NCI-H1930 (cell line): ENCODE results near the gene CUTA.
A peak's percentile ranks its signal among the peaks of the same experiment; 100 is the strongest.

Experiments used
- DNase-seq, 2 experiments: peaks; one replicate each; lab custom pipeline; 2025; lab: John Stamatoyannopoulos, UW

CUTA gene

DNA sequence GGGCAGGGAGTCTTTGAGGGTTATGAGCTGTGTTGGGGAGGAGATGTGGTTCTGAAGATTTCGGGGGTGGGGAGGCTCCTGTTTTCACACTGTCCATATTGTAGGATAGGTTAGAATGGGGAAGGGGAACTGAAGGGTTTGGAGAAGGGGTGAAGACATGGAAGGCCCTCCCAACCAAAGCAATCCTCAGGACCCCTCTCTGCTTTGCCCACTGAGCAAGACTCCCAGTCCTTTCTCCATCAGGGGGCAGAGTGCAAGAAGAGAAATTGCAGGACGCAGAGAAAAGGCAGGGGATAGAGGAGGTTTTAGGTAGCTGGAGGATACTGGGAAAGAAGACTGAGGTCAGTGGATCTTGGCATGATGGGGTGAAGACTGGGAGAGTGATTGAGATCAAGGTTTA, 5.9 kb upstream of the CUTA start:
- DNase-seq: no peak

- no peak for DNase-seq
Measured at GRCh38 chr6:33421344-33421643, 3.4 kb upstream of the CUTA start.

DNA sequence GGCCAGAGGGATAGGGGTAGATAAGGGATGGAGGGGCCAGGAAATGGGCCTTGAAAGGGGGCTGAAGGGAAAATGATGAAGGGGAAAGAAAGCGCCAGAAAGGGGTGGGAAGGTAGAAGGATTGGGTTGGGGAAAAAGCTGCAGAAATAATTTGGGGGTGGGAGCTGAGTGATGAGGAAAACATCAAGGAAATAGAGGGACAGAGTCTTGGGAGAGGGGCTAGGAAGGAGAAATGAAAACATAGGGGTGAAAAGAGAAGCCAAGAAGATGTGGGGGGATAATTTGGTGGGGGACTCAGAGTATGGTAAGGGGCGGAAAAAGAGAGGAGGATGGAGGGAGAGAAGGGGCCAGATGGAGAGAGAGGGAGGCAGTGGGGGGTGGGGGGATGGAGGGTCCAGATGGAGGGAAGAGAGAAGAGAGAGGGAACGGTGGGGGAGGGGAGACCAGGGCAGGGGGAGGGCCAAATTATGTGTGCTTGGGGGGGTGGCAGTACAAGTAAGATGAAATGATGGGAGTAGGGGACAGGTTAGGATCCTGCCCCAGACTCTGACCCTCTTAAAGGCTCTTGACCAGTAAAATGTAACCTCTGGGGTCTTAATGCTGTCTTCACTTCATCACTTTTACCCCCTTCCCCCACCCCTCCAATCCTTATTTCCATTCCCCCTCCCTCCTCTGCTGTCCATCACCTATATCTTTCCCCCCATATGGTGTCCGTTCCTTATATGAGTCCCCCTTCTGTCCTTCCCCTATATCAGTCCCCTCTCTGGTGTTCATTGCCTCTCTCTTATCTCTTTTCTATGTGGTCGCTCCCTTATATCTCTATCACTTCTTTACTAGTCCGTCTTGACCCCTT, 2.8 kb upstream of the CUTA start:
- no peak for DNase-seq

DNA sequence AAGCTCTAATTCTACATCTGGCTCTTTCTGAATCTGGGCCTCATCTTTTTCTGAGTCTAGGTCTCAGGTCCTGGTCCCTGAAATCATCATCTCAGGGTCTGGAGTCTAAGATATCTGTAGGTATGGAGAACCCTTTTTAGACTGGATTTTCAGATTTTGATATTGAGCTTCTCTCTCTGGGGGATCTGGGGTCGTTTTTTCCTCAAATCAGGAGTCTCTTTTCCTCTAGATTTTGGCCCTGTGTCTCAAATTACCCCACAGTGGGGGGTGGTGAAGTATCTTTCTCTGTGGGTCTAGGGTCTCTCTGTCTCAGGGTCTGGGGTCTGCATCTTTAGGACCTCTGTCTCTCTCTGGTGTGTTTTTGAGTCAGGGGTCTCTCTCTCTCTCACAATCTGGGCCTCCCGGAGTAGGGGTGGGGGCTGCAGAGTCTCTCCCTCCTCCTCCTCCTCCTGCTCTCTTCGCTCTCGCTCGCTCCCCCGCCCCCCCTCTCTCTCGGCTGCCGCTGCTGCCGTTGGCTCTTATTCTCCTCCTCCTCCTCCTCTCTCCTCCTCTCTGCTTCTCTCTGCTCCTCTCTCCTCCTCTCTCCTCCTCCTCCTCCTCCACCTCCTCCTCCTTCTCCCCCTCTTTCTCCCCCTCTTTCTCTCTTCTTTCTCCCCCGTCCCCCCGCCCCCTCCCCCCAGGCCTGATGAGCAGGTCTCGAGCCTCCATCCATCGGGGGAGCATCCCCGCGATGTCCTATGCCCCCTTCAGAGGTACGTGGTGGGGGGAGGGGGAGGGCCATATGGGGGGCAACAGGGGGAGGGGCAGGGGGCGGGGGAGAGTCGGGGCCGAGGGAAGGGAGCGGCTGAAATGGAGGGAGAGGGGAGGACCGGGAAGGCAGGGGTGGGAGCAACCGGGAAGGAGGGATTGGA, 1.9 kb upstream of the CUTA start, which contains the start of gene SYNGAP1:
Gene SYNGAP1 (plus strand): TSS at position 486 of the 911 bp plus-strand sequence. CDS start 200 bp downstream, at position 686.
- DNase-seq: no peak

- no peak for DNase-seq
Measured at GRCh38 chr6:33418690-33419291, 884 bp upstream of the CUTA start.

DNA sequence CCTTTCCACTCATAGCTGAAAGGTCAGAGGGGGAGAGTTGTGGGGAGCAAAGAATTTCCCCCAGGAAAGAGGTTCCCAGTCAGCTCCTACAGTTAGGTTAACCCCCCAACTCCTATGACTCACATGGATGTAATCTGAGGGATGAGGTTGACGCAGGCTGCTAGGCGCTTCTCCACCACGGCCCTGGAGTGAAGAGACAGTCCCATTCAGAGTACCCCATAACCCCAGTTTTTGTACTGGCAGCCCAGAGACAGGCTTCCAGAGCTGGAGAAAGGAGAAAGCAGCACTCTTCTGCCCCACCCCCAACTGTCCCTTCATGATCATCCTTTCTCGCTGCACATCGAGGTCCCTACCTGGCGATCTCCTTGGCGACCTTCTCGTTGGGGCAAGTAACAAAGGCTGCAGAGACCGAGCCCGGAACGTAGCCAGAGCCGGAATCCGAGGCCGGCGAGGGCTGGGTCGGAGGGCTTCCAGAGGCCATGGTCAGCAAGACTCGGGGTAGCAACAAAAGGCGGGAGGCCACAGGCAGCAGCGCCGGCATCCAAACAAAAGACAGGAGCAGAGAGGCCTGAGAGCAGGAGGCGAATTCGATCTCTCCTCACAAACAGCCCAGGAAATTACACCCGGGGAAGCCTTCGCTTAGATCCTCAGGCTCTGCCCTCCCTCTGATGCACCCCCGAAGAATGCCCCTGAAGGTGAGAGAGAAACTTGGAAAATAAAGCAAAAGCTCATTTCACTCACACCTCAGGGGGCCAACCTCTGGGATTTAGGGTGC, 592 bp downstream of the CUTA start:
- DNase-seq: no peak

DNA sequence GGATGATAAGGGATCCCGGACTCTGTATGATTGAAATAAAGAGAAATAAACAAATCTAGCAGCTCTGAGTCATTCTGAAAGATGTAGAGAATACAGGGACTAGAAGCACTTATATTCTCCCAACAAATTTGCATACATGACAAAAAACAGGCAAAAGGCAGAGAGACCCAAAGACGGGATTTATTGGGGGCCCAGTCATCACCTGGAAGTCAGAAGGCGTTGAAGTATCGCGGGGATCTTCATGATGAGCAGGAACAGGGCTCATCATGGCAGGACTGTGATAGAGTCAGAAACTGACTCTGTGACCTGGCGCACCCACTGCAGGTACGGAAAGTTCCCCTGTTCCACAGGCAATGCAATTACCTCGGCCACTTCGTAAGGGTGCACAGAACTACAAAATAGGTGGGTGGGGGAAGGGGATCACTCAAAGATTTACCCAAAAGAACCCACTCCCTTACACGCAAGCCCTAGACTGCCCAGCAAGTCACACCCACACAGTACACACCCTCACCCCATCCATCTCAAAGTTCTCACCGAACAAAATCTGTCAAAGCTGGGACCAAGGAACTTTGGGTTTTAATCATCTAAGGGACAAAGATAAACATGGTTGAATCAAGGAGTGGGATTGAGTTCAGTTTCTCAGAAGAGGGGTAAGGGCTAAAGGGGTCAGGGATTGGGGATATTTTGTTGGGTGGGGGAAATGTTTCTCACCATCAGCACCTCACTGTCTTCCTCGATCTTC, 1.4 kb downstream of the CUTA start:
- no peak for DNase-seq

DNA sequence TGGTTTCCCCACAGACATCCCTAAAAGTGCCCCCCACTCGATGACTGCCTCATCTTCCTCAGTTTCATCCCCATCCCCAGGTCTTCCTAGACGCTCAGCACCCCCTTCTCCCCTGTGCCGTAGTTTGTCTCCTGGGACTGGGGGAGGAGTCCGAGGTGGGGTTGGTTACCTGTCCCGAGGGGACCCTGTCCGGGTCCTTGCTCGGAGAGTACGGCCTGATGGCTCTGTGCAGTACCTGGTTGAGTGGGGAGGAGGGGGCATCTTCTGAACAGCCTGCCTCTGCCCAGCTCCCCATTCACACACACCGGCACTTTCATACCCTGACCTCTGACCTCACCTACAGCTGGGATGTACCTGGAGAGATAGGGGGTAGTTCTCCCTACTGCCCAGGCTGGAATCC, 2.1 kb downstream of the CUTA start:
- DNase-seq: no peak

GRCh38 chr6:33414592-33415271, 3.2 kb downstream of the CUTA start:
- peak in 1 of 2 experiments; percentile 15 for DNase-seq

- no peak for DNase-seq
Measured at GRCh38 chr6:33413241-33414120, 4.4 kb downstream of the CUTA start.

DNA sequence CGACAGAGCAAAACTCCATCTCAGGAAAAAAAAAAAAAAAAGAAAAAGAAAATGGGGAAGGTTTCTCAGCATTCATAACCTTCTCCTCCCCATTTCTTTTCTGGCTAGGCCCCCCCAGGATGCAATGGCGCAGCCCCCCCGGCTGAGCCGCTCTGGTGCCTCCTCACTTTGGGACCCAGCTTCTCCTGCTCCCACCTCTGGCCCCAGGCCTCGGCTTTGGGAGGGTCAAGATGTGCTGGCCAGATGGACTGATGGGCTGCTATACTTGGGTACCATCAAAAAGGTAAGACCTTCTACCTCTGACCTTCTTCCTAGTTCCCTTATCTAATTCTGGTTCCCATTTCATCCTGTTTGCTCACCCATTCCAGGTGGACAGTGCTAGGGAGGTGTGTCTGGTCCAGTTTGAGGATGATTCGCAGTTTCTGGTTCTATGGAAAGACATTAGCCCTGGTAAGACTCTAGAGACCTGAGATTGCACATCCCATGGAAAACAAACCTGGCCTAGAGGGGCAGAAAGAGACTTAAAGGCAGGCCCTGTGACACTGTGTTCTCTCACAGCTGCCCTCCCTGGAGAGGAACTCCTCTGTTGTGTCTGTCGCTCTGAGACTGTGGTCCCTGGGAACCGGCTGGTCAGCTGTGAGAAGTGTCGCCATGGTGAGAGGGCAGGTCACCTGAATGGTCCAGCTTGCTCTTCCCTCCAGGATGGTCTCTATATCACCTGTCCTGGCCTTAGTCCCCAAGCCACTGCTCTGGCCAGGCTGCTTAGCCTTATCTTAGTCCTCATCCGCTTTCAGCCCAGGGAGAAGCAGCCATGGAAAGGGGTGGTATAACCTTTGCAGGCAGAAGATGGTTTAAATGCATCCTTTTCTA, 5.5 kb downstream of the CUTA start:
- no peak for DNase-seq

DNA sequence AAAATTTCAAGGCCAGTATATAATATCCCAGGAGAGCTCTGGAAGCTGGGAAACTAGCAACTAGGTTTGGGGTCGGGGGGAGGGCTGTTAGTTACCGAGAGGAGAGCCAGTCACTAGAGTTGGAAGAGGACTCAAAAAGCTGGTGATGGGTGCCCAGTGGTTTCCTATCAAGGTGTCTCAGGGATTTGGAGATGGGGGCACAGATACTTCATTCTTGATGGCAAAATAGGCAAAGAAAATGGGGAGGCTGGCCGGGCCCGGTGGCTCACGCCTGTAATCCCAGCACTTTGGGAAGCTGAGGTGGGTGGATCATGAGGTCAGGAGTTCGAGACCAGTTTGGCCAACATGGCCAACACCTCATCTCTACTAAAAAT, 6.3 kb downstream of the CUTA start:
- no peak for DNase-seq

DNA sequence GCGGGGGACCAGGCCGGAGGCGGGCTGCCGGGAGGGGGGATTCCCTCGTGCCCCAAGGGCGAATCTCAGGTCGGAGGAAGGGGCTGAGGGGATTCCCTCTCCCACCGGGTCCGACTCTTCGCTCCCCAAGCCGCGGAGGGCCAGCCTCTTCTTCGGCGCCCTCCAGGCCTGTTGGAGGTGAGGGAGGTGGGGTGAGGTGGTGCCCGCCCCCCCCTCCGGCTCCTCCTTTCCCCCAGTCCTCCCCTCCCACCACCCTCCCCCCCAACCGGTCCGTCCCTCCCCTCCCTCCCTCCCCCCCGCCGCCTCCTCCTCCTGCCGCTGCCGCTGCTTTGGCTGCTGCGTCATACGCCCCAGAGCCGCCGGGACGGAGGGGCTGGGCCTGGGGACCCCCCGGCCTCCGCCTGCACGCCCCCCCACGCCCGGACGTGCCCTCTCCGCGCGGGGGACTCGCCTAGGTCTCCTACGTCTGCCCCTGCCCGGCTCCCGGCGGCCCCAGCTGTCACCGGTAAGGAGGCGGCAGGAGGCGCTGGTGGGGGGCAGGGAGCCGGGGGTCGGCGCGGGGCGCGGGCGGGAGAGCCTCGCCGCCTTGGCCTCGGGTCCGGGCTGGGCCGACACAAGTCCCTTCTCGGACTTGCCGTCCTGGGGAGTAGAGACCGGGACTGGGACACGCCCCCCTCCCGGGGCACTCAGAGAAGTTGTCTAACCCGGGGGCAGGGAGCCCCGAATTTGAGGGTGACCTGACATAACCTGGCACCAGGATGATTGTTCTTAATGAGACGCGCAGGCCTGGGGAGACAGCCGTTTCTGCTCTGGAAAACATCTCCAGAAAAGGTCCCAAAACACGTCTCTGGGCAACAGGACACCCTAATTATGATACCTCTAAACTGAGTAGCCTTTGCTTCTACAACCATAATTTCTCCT, 6.9 kb downstream of the CUTA start, which contains the start of gene PHF1:
Gene PHF1 (plus strand): TSS at position 304 of the 921 bp plus-strand sequence. CDS start 1,250 bp downstream, outside the sequence.
- peak in 1 of 2 experiments; percentile 66 for DNase-seq

DNA sequence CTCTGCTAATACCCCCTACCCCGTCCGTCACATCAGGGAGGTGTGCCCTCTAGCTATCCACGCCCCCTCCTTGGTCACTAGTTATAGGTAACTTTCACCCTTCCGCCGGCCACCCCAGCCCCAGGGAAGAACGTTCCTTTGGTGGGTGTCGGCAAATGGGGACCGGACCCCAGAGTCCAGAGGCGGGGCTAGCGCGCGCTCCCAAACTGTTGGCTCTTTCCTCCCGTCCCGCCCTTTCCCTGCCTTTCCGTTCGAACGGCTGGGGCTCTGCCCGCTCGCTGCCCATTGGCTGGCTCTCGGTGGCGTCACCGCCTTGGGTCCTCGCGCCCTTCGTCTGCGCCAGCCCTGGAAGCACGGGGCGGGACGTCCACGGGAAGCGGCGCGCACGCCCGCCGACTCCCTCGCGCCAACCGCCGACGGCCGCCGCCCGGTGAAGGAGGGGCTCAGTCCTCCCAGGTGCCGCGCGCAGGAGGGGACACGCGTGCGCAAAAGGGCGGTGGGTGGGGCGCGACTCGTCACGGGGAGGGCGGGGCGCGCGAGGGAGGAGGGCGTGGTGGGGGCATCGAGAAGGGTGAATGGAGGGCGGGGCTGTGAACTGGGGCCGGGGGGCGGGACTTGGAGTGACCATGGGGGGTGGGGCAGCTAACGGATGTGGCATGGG, 7.7 kb downstream of the CUTA start:
- peak; percentile 96 for DNase-seq

- no peak for DNase-seq
Measured at GRCh38 chr6:33407132-33407718, 10.7 kb downstream of the CUTA start.

DNA sequence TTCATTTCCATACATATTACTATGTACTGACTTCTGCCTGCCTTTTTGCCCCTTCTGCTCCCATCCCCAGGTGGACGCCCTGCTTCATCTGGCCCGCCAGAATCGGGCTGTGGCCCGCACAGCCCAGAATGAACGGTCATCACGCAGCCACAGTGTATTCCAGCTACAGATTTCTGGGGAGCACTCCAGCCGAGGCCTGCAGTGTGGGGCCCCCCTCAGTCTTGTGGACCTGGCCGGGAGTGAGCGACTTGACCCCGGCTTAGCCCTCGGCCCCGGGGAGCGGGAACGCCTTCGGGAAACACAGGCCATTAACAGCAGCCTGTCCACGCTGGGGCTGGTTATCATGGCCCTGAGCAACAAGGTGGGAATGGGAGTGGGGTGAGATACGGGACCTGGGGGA, 11.8 kb downstream of the CUTA start:
- DNase-seq: no peak
